ENCODE data around the gene RSPH10B2. TPM values are rescaled to one million over a fixed set of nuclear protein-coding genes. Genes with fewer than 3 reads are reported as not detected.
"Not testable (repeated sequence)": the region's sequence is repeated elsewhere in the genome, so short reads cannot be mapped to it uniquely, and the experiment has no call there.

Gene RSPH10B2
- total and polyA plus RNA-seq, 2 of the 13 experiments (the other 11 are each of a cell fraction or from before 2014, with no cell fraction given): 0.31 TPM; not detected in 1

- in situ Hi-C loops (cut with HindIII; ENCODE audit: extremely low pct_ligation_motif_present, low pct_unique_long_range_greater_than_20kb); H3K9ac ChIP-seq (ENCODE audit: insufficient read depth, low read depth, low read length); H3K79me2 ChIP-seq (ENCODE audit: insufficient read depth, low read length); H3K36me3 ChIP-seq (replicated peaks in 1 of 2; ENCODE audit: control insufficient read depth in 1 of 2, insufficient read depth in 2 of 2, low read length in 2 of 2); ATAC-seq; FAIRE-seq; H3K27me3 ChIP-seq (ENCODE audit: control insufficient read depth in 1 of 2, insufficient read depth in 2 of 2, low read length in 2 of 2); POLR2A ChIA-PET; DNase-seq (ENCODE audit: low spot score); CTCF ChIA-PET (ENCODE audit: low intra/inter-chr PET ratio, low total read pairs); H2AFZ ChIP-seq (ENCODE audit: low read length); H3K4me2 ChIP-seq (ENCODE audit: low read depth, low read length); H3K27ac ChIP-seq (ENCODE audit: extremely low read length, insufficient read depth, low read length); intact Hi-C loops (cut with micrococcal nuclease; ENCODE audit: unreplicated experiment); H3K9me3 ChIP-seq (ENCODE audit: low read length); H4K20me1 ChIP-seq (ENCODE audit: insufficient read depth, low read length); BruUV-seq (replicated peaks); H3K4me3 ChIP-seq (replicated peaks in 1 of 3; ENCODE audit: insufficient read depth in 1 of 3, low read depth in 2 of 3, low read length in 3 of 3); H3K4me1 ChIP-seq (ENCODE audit: insufficient read depth, low read length): not testable (repeated sequence)
- WGBS (ENCODE audit: low lambda C conversion rate): 92% methylated on average over 2 of the region's 2 CpGs
These were observed 59.1 kb downstream of the RSPH10B2 start for GRCh38 chr7:6813011-6813410.

DNA sequence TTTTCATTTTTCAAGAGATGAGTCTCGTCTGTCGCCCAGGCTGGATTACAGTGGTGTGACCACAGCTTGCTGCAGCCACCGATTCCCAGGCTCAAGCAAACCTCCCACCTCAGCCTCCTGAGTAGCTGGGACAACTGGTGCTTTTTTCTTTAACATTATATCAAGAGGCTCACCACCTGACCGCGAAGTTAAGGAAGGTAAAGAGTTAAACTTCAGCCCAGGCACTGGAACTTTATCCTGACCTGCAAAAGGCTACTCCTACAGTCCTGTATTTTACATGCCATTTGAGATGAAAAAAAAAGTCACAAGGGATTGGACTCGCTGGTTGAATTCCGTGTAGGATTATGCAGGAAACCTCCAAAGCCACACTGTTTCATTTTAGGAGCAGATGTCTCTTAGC, 61.6 kb downstream of the RSPH10B2 start:
- H3K4me3 ChIP-seq (replicated peaks in 1 of 3; ENCODE audit: insufficient read depth in 1 of 3, low read depth in 2 of 3, low read length in 3 of 3); ATAC-seq; H3K36me3 ChIP-seq (replicated peaks in 1 of 2; ENCODE audit: control insufficient read depth in 1 of 2, insufficient read depth in 2 of 2, low read length in 2 of 2); FAIRE-seq; H3K79me2 ChIP-seq (ENCODE audit: insufficient read depth, low read length); POLR2A ChIA-PET; H2AFZ ChIP-seq (ENCODE audit: low read length); in situ Hi-C loops (cut with HindIII; ENCODE audit: extremely low pct_ligation_motif_present, low pct_unique_long_range_greater_than_20kb); H3K9me3 ChIP-seq (ENCODE audit: low read length); DNase-seq (ENCODE audit: low spot score); H3K4me2 ChIP-seq (ENCODE audit: low read depth, low read length); H3K27me3 ChIP-seq (ENCODE audit: control insufficient read depth in 1 of 2, insufficient read depth in 2 of 2, low read length in 2 of 2); H3K9ac ChIP-seq (ENCODE audit: insufficient read depth, low read depth, low read length); H3K27ac ChIP-seq (ENCODE audit: extremely low read length, insufficient read depth, low read length); H3K4me1 ChIP-seq (ENCODE audit: insufficient read depth, low read length); H4K20me1 ChIP-seq (ENCODE audit: insufficient read depth, low read length); BruUV-seq (replicated peaks); intact Hi-C loops (cut with micrococcal nuclease; ENCODE audit: unreplicated experiment); CTCF ChIA-PET (ENCODE audit: low intra/inter-chr PET ratio, low total read pairs): not testable (repeated sequence)
- WGBS (ENCODE audit: low lambda C conversion rate): 97% methylated on average over 7 of the region's 7 CpGs

GRCh38 chr7:6821622-6822021, 67.7 kb downstream of the RSPH10B2 start:
- CTCF ChIA-PET (ENCODE audit: low intra/inter-chr PET ratio, low total read pairs): not testable (repeated sequence)

More at GRCh38 chr7:6821622-6822021, 67.7 kb downstream of the RSPH10B2 start:
- H3K79me2 ChIP-seq (ENCODE audit: insufficient read depth, low read length); H2AFZ ChIP-seq (ENCODE audit: low read length); H3K27ac ChIP-seq (ENCODE audit: extremely low read length, insufficient read depth, low read length); H3K36me3 ChIP-seq (replicated peaks in 1 of 2; ENCODE audit: control insufficient read depth in 1 of 2, insufficient read depth in 2 of 2, low read length in 2 of 2); BruUV-seq (replicated peaks); in situ Hi-C loops (cut with HindIII; ENCODE audit: extremely low pct_ligation_motif_present, low pct_unique_long_range_greater_than_20kb); intact Hi-C loops (cut with micrococcal nuclease; ENCODE audit: unreplicated experiment); H3K4me1 ChIP-seq (ENCODE audit: insufficient read depth, low read length); H3K9ac ChIP-seq (ENCODE audit: insufficient read depth, low read depth, low read length); H3K4me3 ChIP-seq (replicated peaks in 1 of 3; ENCODE audit: insufficient read depth in 1 of 3, low read depth in 2 of 3, low read length in 3 of 3); POLR2A ChIA-PET; ATAC-seq; H4K20me1 ChIP-seq (ENCODE audit: insufficient read depth, low read length); H3K27me3 ChIP-seq (ENCODE audit: control insufficient read depth in 1 of 2, insufficient read depth in 2 of 2, low read length in 2 of 2); H3K9me3 ChIP-seq (ENCODE audit: low read length); FAIRE-seq; DNase-seq (ENCODE audit: low spot score); H3K4me2 ChIP-seq (ENCODE audit: low read depth, low read length): not testable (repeated sequence)
- 96% methylated on average over 6 of the region's 6 CpGs for WGBS (ENCODE audit: low lambda C conversion rate)

All from HepG2 (cell line).